ENCODE data around the gene ZBTB7C.

The ZBTB7C gene

GRCh38 chr18:48195787-48196186 is 213.4 kb downstream of the ZBTB7C start:
- peak in 2 of 51 donors; percentile 11 to 12 for DNase-seq

GRCh38 chr18:48194591-48195181 is 214.5 kb downstream of the ZBTB7C start:
- peak in 1 of 51 donors; percentile 26 for DNase-seq

GRCh38 chr18:48193521-48194492 is 215.4 kb downstream of the ZBTB7C start:
- DNase-seq: no peak

GRCh38 chr18:48192542-48192941 is 216.6 kb downstream of the ZBTB7C start:
- no peak for DNase-seq

GRCh38 chr18:48191494-48191893 is 217.7 kb downstream of the ZBTB7C start:
- no peak for DNase-seq

GRCh38 chr18:48190994-48191393 is 218.2 kb downstream of the ZBTB7C start:
- DNase-seq: no peak

GRCh38 chr18:48188609-48189008 is 220.6 kb downstream of the ZBTB7C start:
- no peak for DNase-seq

- no peak for DNase-seq
These were observed 222.3 kb downstream of the ZBTB7C start for GRCh38 chr18:48186861-48187260.

- peak in 19 of 51 donors; percentile 13 to 55 (median 27) for DNase-seq
These were observed 222.9 kb downstream of the ZBTB7C start for GRCh38 chr18:48186131-48186766.

GRCh38 chr18:48184118-48184517 is 225.1 kb downstream of the ZBTB7C start:
- DNase-seq: no peak

GRCh38 chr18:48183613-48184012 is 225.6 kb downstream of the ZBTB7C start:
- DNase-seq: no peak

- DNase-seq: no peak
These were observed 226.4 kb downstream of the ZBTB7C start for GRCh38 chr18:48182779-48183178.

- DNase-seq: no peak
These were observed 227.3 kb downstream of the ZBTB7C start for GRCh38 chr18:48181857-48182256.

GRCh38 chr18:48181087-48181823 is 227.9 kb downstream of the ZBTB7C start:
- no peak for DNase-seq

- no peak for DNase-seq
These were observed 229.5 kb downstream of the ZBTB7C start for GRCh38 chr18:48179666-48180065.

- DNase-seq: no peak
These were observed 230.2 kb downstream of the ZBTB7C start for GRCh38 chr18:48179001-48179400.

- no peak for DNase-seq
These were observed 232.3 kb downstream of the ZBTB7C start for GRCh38 chr18:48176909-48177308.

GRCh38 chr18:48173557-48173956 is 235.6 kb downstream of the ZBTB7C start:
- DNase-seq: no peak

GRCh38 chr18:48172226-48173006 is 236.8 kb downstream of the ZBTB7C start:
- DNase-seq: no peak

- DNase-seq: no peak
These were observed 237.5 kb downstream of the ZBTB7C start for GRCh38 chr18:48171490-48172188.
